GM12878 (cell line): ENCODE measurements around the gene HTR4. TPM values are rescaled to one million over a fixed set of nuclear protein-coding genes. Genes with fewer than 3 reads are reported as not detected.

Experiments
- ATAC-seq: fragments of 200-7000 bp; cut with Tn5 transposase; 3 replicates; pipeline ENCODE4 v1.9.1; 2020; ENCODE audit warnings: mild to moderate bottlenecking, moderate library complexity
- BruUV-seq: library from RNA; stranded (reverse); fragments of 400-500 nt; replicated peaks from 2 replicates; lab custom pipeline; 2021; lab: Mats Ljungman, UMichigan
- CTCF ChIA-PET: fragments of 300-600 bp; sonication (Branson Sonifier 250); formaldehyde crosslinking; extraction: SDS; loops from one replicate; lab custom pipeline; 2021; ENCODE audit warnings: inconsistent platforms; lab: Yijun Ruan, JAX
- POLR2A ChIA-PET: fragments of 350-600 bp; formaldehyde crosslinking; extraction: SDS; loops from one replicate; lab custom pipeline; 2021; ENCODE audit warnings: inconsistent platforms; lab: Charles Lee
- RAD21 ChIA-PET: fragments of 300-600 bp; sonication (Branson Sonifier 250); formaldehyde crosslinking; loops from one replicate; lab custom pipeline; 2023; ENCODE audit warnings: antibody characterized with exemption; ENCODE audit not compliant: unreplicated experiment; lab: Charles Lee
- SMC1A ChIA-PET: fragments of 300-600 bp; sonication (Branson Sonifier 250); formaldehyde crosslinking; loops from one replicate; lab custom pipeline; 2023; ENCODE audit not compliant: unreplicated experiment, uncharacterized antibody; lab: Charles Lee
- DNase-seq: peaks from one replicate; pipeline ENCODE4 v3.0.0-alpha.2; 2011; ENCODE audit warnings: low read depth, low spot score
- FAIRE-seq: peaks from 3 replicates; lab custom pipeline; 2011; peaks lifted over from hg19 to GRCh38; lab: Jason Lieb, UNC
- H2AFZ ChIP-seq: 2 replicates; pipeline ENCODE4 v1.6.0; 2011; ENCODE audit warnings: low read depth, low read length, control low read depth; ENCODE audit not compliant: control insufficient read depth
- H3K27ac ChIP-seq: 2 replicates; pipeline ENCODE4 v1.5.1; 2011; ENCODE audit warnings: control low read depth; ENCODE audit not compliant: control insufficient read depth, insufficient read depth
- H3K27me3 ChIP-seq, 2 experiments: replicated peaks in 1 of 2; 2 replicates each; pipeline versions ENCODE4 v1.6.0 to v1.6.1; 2011; ENCODE audit warnings: low read length in 1 of 2; ENCODE audit not compliant: control insufficient read depth in 2 of 2, insufficient read depth in 2 of 2
- H3K36me3 ChIP-seq, 2 experiments: 2 replicates each; pipeline ENCODE4 v1.5.1; 2011; ENCODE audit warnings: low read length in 1 of 2; ENCODE audit not compliant: control insufficient read depth in 2 of 2, insufficient read depth in 2 of 2
- H3K4me1 ChIP-seq: 2 replicates; pipeline ENCODE4 v1.6.1; 2011; ENCODE audit warnings: mild to moderate bottlenecking, low read length, moderate library complexity, mixed read lengths; ENCODE audit not compliant: control insufficient read depth, insufficient read depth
- H3K4me2 ChIP-seq: 2 replicates; pipeline ENCODE4 v1.6.0; 2011; ENCODE audit warnings: control low read depth; ENCODE audit not compliant: control insufficient read depth, insufficient read depth
- H3K4me3 ChIP-seq: fragments of 200-600 bp; sonication (generic); 2 replicates; pipeline ENCODE4 v1.5.1; 2016
- H3K79me2 ChIP-seq: 2 replicates; pipeline ENCODE4 v1.6.0; 2011; ENCODE audit warnings: low read length; ENCODE audit not compliant: control insufficient read depth, insufficient read depth
- H3K9ac ChIP-seq: 2 replicates; pipeline ENCODE4 v1.8.0; 2011; ENCODE audit warnings: low read length, control low read depth, mixed read lengths; ENCODE audit not compliant: control insufficient read depth, insufficient read depth
- H3K9me3 ChIP-seq: replicated peaks from 3 replicates; pipeline ENCODE4 v1.5.1; 2011; ENCODE audit warnings: mild to moderate bottlenecking, low read length; ENCODE audit not compliant: control insufficient read depth, insufficient read depth
- H4K20me1 ChIP-seq: 2 replicates; pipeline ENCODE4 v1.6.0; 2011; ENCODE audit not compliant: control insufficient read depth, insufficient read depth
- BRCA1 ChIP-seq: IDR thresholded peaks from 2 replicates; pipeline ENCODE4 v1.6.1; 2011; ENCODE audit warnings: low read depth, low read length, improper control_type of control experiment
- FOXK2 ChIP-seq: fragments of 450-650 bp; IDR thresholded peaks from 2 replicates; pipeline ENCODE4 v1.6.1; 2017; ENCODE audit warnings: mild to moderate bottlenecking, moderate library complexity
- MEF2A ChIP-seq: IDR thresholded peaks from 2 replicates; pipeline ENCODE4 v1.6.1; 2011; ENCODE audit warnings: low read depth, mild to moderate bottlenecking, low read length, moderate library complexity; ENCODE audit not compliant: insufficient read depth
- RELA ChIP-seq: fragments of 450-650 bp; IDR thresholded peaks from 2 replicates; pipeline ENCODE4 v1.8.0; 2014; ENCODE audit warnings: borderline replicate concordance; ENCODE audit not compliant: partially characterized antibody
- SIN3A ChIP-seq: IDR thresholded peaks from 2 replicates; pipeline ENCODE4 v1.6.1; 2012; ENCODE audit warnings: low read depth, low read length, improper control_type of control experiment
- SMAD1 ChIP-seq: fragments of 450-650 bp; IDR thresholded peaks from 2 replicates; pipeline ENCODE4 v1.6.1; 2018; ENCODE audit warnings: mild to moderate bottlenecking, low read depth; ENCODE audit not compliant: partially characterized antibody
- SMARCA5 ChIP-seq: fragments of 450-650 bp; IDR thresholded peaks from 2 replicates; pipeline ENCODE4 v1.6.1; 2017; ENCODE audit warnings: mild to moderate bottlenecking
- SRF ChIP-seq, 2 experiments: IDR thresholded peaks; 2 replicates each; pipeline ENCODE4 v1.6.1; 2011; ENCODE audit warnings: low read depth in 2 of 2, low read length in 2 of 2, mild to moderate bottlenecking in 1 of 2, moderate library complexity in 1 of 2
- WGBS: methylation state at CpG from one replicate; pipeline ENCODE4 v1.1.6; 2016; ENCODE audit warnings: low lambda C conversion rate; ENCODE audit not compliant: insufficient replicate concordance, insufficient coverage; ENCODE audit errors: missing lambda C conversion rate; 5-methylcytosine and 5-hydroxymethylcytosine counted together
- in situ Hi-C: fragments of 300-500 bp; cut with MboI; formaldehyde crosslinking; loops from 9 replicates; pipeline ENCODE4 v1.14.3; 2018; ENCODE audit warnings: mixed read lengths
- intact Hi-C: fragments of 100-400 bp; cut with micrococcal nuclease; formaldehyde crosslinking; loops from one replicate; pipeline ENCODE4 v1.14.2; 2022; ENCODE audit not compliant: unreplicated experiment
- polyA plus RNA-seq, 11 experiments: library from polyadenylated mRNA; depleted of rRNA in 4 of 11; unstranded in 6 of 11; stranded (reverse) in 5 of 11; fragments of >200 nt; fragmentation: Nextera tagmentation in 4 of 11; fragmentation: Illumina TruSeq in 1 of 11; extraction: Ambion mirVana in 4 of 11; extraction: Trizol in 1 of 11; gene quantifications; 1 replicate in 1 of 11; 2 replicates in 10 of 11; pipeline versions ENCODE4 v1.2.1 to v1.2.3, GENCODE V29; 2011 to 2016; ENCODE audit warnings: inconsistent platforms in 2 of 11, missing spikeins in 2 of 11, low read depth in 1 of 11
- total RNA-seq, 4 experiments: library from RNA; depleted of rRNA in 3 of 4; stranded (reverse); fragments of >200 nt in 3 of 4; fragmentation: Illumina TruSeq in 1 of 4; extraction: Trizol in 1 of 4; gene quantifications; 2 replicates each; pipeline versions ENCODE4 v1.2.1 to v1.2.3, GENCODE V29; 2013 to 2021
- TF ChIP-seq, protein P1 (sequence below): fragments of 450-650 bp; IDR thresholded peaks from 2 replicates; pipeline ENCODE4 v1.6.1; 2017; ENCODE audit warnings: borderline replicate concordance
- TF ChIP-seq, protein P2 (sequence below): fragments of 450-650 bp; IDR thresholded peaks from 2 replicates; pipeline ENCODE4 v1.6.1; 2016; ENCODE audit warnings: mild to moderate bottlenecking
- TF ChIP-seq, protein P3 (sequence below): IDR thresholded peaks from 2 replicates; pipeline ENCODE4 v1.6.1; 2012; ENCODE audit warnings: low read length, inconsistent platforms
- TF ChIP-seq, protein P4 (sequence below): fragments of 450-650 bp; IDR thresholded peaks from 2 replicates; pipeline ENCODE4 v1.6.1; 2018; ENCODE audit warnings: borderline replicate concordance, mild to moderate bottlenecking; ENCODE audit not compliant: partially characterized antibody
- TF ChIP-seq, protein P5 (sequence below): fragments of 450-650 bp; IDR thresholded peaks from 2 replicates; pipeline ENCODE4 v1.6.1; 2018; ENCODE audit warnings: mild to moderate bottlenecking, low read depth, moderate library complexity; ENCODE audit not compliant: partially characterized antibody

The HTR4 gene
- total and polyA plus RNA-seq, 10 of the 15 experiments (the other 5 are each of a cell fraction or from before 2014, with no cell fraction given): not detected

DNA sequence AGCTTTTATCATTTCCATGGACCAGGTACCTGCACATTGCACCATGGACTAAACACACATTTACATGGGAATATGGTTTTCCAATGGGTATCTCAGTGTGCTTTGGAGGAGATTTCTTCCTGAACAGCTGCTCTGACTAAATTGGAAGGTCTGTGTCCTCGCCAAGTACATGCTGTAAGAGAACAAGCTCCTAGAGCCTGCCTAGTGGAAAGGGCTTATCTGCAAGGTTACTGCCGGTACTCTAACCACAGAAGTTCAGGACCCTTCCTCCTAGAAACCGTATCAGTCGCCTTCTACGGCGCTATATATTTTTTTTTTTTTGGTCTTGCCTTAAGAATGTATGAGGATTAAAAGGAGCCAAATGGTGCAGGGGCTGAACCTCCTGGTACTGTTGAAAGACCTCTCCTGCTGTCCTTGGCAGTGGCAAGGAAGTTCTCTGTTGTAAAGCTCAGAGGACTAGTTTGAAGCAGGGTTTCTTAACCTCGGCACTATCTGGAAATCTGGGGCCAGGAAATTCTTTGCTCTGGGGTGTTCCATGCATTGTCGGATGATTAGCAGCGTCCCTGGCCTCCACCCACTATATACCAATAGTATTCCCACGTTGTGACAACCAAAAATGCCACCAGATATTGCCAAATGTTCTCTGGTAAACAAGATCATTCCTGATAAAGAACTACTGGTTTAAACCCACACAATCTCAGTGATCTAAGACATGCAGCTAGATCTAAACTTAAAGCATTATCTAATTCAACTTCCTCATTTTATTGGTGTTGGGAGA lies 163.1 kb downstream of the HTR4 start:
- in situ Hi-C loops (loop anchor here (25.0 kb wide), 1 partner anchor 304 kb away; no protein-coding TSS in a partner anchor), intact Hi-C loops (no loop called here)
- Histone ChIP-seq H3K27me3 (peaks cover 0 to 5% of the 10 kb centered on the region in 2 experiments; a peak in 1 of 4 replicates), H3K4me2 (no peak overlapping the region), H3K27ac (no peak overlapping the region), H3K4me3 (no peak overlapping the region), H4K20me1 (no peaks in the 10 kb centered on the region), H2AFZ (no peak overlapping the region), H3K36me3 (no peaks in the 10 kb centered on the region), H3K9ac (no peak overlapping the region), H3K4me1 (no peaks in the 10 kb centered on the region), H3K79me2 (no peaks in the 10 kb centered on the region), H3K9me3 (no peaks in the 10 kb centered on the region)
- 38% methylated on average over 10 of the region's 10 CpGs for WGBS
- SMC1A ChIA-PET: interaction anchor here (0.6 kb wide), 1 partner anchor 442 kb away, joined by 3 read pairs; no protein-coding TSS in a partner anchor
- DNase-seq: no peak
- no peak for ATAC-seq
- RAD21 ChIA-PET: no interaction called here
- CTCF ChIA-PET: interaction anchor here (0.6 to 1.5 kb wide), 2 partner anchors 8 to 17 kb away, joined by 3 to 4 read pairs; no protein-coding TSS in a partner anchor
- POLR2A ChIA-PET: interaction anchor here (0.6 kb wide), 1 partner anchor 84 kb away, joined by 4 read pairs; no protein-coding TSS in a partner anchor
- no peak for FAIRE-seq
- no TSS peak for BruUV-seq
- no peak for TF ChIP-seq SMAD1
- TF ChIP-seq, protein P1, sequence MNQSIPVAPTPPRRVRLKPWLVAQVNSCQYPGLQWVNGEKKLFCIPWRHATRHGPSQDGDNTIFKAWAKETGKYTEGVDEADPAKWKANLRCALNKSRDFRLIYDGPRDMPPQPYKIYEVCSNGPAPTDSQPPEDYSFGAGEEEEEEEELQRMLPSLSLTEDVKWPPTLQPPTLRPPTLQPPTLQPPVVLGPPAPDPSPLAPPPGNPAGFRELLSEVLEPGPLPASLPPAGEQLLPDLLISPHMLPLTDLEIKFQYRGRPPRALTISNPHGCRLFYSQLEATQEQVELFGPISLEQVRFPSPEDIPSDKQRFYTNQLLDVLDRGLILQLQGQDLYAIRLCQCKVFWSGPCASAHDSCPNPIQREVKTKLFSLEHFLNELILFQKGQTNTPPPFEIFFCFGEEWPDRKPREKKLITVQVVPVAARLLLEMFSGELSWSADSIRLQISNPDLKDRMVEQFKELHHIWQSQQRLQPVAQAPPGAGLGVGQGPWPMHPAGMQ: no peak
- TF ChIP-seq SIN3A: no peak
- TF ChIP-seq MEF2A: no peak
- no peak for TF ChIP-seq BRCA1
- TF ChIP-seq SMARCA5: no peak
- TF ChIP-seq, protein P2, sequence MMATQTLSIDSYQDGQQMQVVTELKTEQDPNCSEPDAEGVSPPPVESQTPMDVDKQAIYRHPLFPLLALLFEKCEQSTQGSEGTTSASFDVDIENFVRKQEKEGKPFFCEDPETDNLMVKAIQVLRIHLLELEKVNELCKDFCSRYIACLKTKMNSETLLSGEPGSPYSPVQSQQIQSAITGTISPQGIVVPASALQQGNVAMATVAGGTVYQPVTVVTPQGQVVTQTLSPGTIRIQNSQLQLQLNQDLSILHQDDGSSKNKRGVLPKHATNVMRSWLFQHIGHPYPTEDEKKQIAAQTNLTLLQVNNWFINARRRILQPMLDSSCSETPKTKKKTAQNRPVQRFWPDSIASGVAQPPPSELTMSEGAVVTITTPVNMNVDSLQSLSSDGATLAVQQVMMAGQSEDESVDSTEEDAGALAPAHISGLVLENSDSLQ: no peak
- no peak for TF ChIP-seq FOXK2
- no peak for TF ChIP-seq SRF (IDR thresholded peaks at IDR 0.05; ENCODE audit: low read depth in 2 of 2, low read length in 2 of 2)
- TF ChIP-seq RELA: no peak
- TF ChIP-seq, protein P3, sequence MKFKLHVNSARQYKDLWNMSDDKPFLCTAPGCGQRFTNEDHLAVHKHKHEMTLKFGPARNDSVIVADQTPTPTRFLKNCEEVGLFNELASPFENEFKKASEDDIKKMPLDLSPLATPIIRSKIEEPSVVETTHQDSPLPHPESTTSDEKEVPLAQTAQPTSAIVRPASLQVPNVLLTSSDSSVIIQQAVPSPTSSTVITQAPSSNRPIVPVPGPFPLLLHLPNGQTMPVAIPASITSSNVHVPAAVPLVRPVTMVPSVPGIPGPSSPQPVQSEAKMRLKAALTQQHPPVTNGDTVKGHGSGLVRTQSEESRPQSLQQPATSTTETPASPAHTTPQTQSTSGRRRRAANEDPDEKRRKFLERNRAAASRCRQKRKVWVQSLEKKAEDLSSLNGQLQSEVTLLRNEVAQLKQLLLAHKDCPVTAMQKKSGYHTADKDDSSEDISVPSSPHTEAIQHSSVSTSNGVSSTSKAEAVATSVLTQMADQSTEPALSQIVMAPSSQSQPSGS: no peak
- TF ChIP-seq, protein P4, sequence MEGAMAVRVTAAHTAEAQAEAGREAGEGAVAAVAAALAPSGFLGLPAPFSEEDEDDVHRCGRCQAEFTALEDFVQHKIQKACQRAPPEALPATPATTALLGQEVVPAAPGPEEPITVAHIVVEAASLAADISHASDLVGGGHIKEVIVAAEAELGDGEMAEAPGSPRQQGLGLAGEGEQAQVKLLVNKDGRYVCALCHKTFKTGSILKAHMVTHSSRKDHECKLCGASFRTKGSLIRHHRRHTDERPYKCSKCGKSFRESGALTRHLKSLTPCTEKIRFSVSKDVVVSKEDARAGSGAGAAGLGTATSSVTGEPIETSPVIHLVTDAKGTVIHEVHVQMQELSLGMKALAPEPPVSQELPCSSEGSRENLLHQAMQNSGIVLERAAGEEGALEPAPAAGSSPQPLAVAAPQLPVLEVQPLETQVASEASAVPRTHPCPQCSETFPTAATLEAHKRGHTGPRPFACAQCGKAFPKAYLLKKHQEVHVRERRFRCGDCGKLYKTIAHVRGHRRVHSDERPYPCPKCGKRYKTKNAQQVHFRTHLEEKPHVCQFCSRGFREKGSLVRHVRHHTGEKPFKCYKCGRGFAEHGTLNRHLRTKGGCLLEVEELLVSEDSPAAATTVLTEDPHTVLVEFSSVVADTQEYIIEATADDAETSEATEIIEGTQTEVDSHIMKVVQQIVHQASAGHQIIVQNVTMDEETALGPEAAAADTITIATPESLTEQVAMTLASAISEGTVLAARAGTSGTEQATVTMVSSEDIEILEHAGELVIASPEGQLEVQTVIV: no peak
- TF ChIP-seq, protein P5, sequence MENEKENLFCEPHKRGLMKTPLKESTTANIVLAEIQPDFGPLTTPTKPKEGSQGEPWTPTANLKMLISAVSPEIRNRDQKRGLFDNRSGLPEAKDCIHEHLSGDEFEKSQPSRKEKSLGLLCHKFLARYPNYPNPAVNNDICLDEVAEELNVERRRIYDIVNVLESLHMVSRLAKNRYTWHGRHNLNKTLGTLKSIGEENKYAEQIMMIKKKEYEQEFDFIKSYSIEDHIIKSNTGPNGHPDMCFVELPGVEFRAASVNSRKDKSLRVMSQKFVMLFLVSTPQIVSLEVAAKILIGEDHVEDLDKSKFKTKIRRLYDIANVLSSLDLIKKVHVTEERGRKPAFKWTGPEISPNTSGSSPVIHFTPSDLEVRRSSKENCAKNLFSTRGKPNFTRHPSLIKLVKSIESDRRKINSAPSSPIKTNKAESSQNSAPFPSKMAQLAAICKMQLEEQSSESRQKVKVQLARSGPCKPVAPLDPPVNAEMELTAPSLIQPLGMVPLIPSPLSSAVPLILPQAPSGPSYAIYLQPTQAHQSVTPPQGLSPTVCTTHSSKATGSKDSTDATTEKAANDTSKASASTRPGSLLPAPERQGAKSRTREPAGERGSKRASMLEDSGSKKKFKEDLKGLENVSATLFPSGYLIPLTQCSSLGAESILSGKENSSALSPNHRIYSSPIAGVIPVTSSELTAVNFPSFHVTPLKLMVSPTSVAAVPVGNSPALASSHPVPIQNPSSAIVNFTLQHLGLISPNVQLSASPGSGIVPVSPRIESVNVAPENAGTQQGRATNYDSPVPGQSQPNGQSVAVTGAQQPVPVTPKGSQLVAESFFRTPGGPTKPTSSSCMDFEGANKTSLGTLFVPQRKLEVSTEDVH: no peak
